B cell (primary cell): Measurements from ENCODE around the gene MAEA. TPM values are rescaled to one million over a fixed set of nuclear protein-coding genes. Genes with fewer than 3 reads are reported as not detected.

ENCODE experiments used
- ATAC-seq: fragments of 200-7000 bp; cut with Tn5 transposase; one replicate; pipeline ENCODE4 v1.10.0; 2021; ENCODE audit warnings: low read depth, mild to moderate bottlenecking, moderate number of reproducible peaks, moderate library complexity
- CTCF ChIA-PET: fragments of 350-600 bp; sonication (Branson Sonifier 250); formaldehyde crosslinking; loops from one replicate; lab custom pipeline; 2021; ENCODE audit warnings: antibody characterized with exemption, inconsistent platforms; lab: Charles Lee
- POLR2A ChIA-PET: fragments of 350-600 bp; sonication (Branson Sonifier 250); formaldehyde crosslinking; loops from one replicate; lab custom pipeline; 2021; ENCODE audit warnings: antibody characterized with exemption; lab: Charles Lee
- DNase-seq: peaks from one replicate; pipeline ENCODE4 v3.0.0; 2013
- H2AFZ ChIP-seq: 2 replicates; pipeline ENCODE4 v1.6.1; 2012; ENCODE audit warnings: mild to moderate bottlenecking, low read depth, low read length; ENCODE audit not compliant: insufficient read depth, poor library complexity, severe bottlenecking
- H3K27ac ChIP-seq, 2 donors: 1 replicate in 1 of 2; 2 replicates in 1 of 2; pipeline ENCODE4 v1.5.1; 2012 to 2013; ENCODE audit warnings: low read length in 2 of 2, mild to moderate bottlenecking in 2 of 2, moderate library complexity in 1 of 2
- H3K27me3 ChIP-seq, 4 experiments: fragments of 200-600 bp in 1 of 4; sonication (generic) in 1 of 4; replicated peaks in 1 of 4; 1 replicate in 2 of 4; 2 replicates in 2 of 4; pipeline versions ENCODE4 v1.6.1 to v1.7.0; 2013 to 2016; ENCODE audit warnings: low read length in 3 of 4, mild to moderate bottlenecking in 2 of 4, mixed read lengths in 1 of 4, moderate library complexity in 1 of 4; ENCODE audit not compliant: insufficient read depth in 4 of 4, control insufficient read depth in 3 of 4; ENCODE audit errors: control extremely low read depth in 1 of 4
- H3K36me3 ChIP-seq, 2 experiments: replicated peaks in 1 of 2; 1 replicate in 1 of 2; 2 replicates in 1 of 2; pipeline versions ENCODE4 v1.6.1 to v1.7.1; 2013; ENCODE audit warnings: low read length in 1 of 2; ENCODE audit not compliant: insufficient read depth in 2 of 2, control insufficient read depth in 1 of 2; ENCODE audit errors: control extremely low read depth in 1 of 2, extremely low read depth in 1 of 2
- H3K4me1 ChIP-seq, 2 donors: fragments of 200-600 bp in 1 of 2; sonication (generic) in 1 of 2; 1 replicate in 1 of 2; 2 replicates in 1 of 2; pipeline versions ENCODE4 v1.5.1 to v1.6.1; 2013 to 2017; ENCODE audit warnings: low read length in 2 of 2; ENCODE audit not compliant: control insufficient read depth in 2 of 2, insufficient read depth in 2 of 2
- H3K4me2 ChIP-seq: replicated peaks from 2 replicates; pipeline ENCODE3; 2012; ENCODE audit warnings: mild to moderate bottlenecking, low read depth, low read length; ENCODE audit not compliant: poor library complexity, severe bottlenecking
- H3K4me3 ChIP-seq, 5 experiments: fragments of 200-600 bp in 1 of 5; sonication (generic) in 1 of 5; 1 replicate in 3 of 5; 2 replicates in 2 of 5; pipeline versions ENCODE4 v1.5.1 to v1.7.0; 2011 to 2016; ENCODE audit warnings: low read length in 4 of 5, mild to moderate bottlenecking in 4 of 5, low read depth in 2 of 5, control low read depth in 1 of 5, moderate library complexity in 1 of 5; ENCODE audit not compliant: insufficient read depth in 1 of 5; ENCODE audit errors: control extremely low read depth in 1 of 5, extremely low read depth in 1 of 5
- H3K79me2 ChIP-seq: fragments of 200-600 bp; sonication (generic); one replicate; pipeline ENCODE4 v1.6.0; 2016; ENCODE audit warnings: low read length; ENCODE audit not compliant: control insufficient read depth, insufficient read depth
- H3K9ac ChIP-seq: fragments of 200-600 bp; sonication (generic); 2 replicates; pipeline ENCODE4 v1.6.1; 2017; ENCODE audit warnings: mild to moderate bottlenecking, low read length, moderate library complexity
- H3K9me3 ChIP-seq, 3 donors: one replicate each; pipeline versions ENCODE4 v1.6.1 to v1.7.1; 2013; ENCODE audit warnings: low read length in 2 of 3; ENCODE audit not compliant: control insufficient read depth in 2 of 3, insufficient read depth in 1 of 3; ENCODE audit errors: control extremely low read depth in 1 of 3
- H4K20me1 ChIP-seq: 2 replicates; pipeline ENCODE4 v1.6.0; 2012; ENCODE audit warnings: mild to moderate bottlenecking, low read length; ENCODE audit not compliant: insufficient read depth, control insufficient read depth, poor library complexity, severe bottlenecking
- H3K27ac Mint-ChIP-seq: one replicate; pipeline ENCODE4 v1.8.0; 2021; ENCODE audit warnings: mixed read lengths
- H3K27me3 Mint-ChIP-seq: one replicate; pipeline ENCODE4 v1.8.0; 2021; ENCODE audit warnings: mixed read lengths
- H3K4me1 Mint-ChIP-seq: one replicate; pipeline ENCODE4 v1.8.0; 2021; ENCODE audit warnings: mixed read lengths
- H3K4me3 Mint-ChIP-seq: one replicate; pipeline ENCODE4 v1.8.0; 2021; ENCODE audit warnings: mixed read lengths
- H3K9me3 Mint-ChIP-seq: one replicate; pipeline ENCODE4 v1.8.0; 2022; ENCODE audit warnings: mixed read lengths; ENCODE audit not compliant: insufficient read depth
- EZH2 ChIP-seq: IDR thresholded peaks from 2 replicates; pipeline ENCODE4 v1.6.1; 2012; ENCODE audit warnings: borderline replicate concordance, low read depth, mild to moderate bottlenecking, moderate library complexity, low read length; ENCODE audit not compliant: insufficient read depth, poor library complexity, severe bottlenecking
- WGBS: methylation state at CpG from one replicate; pipeline ENCODE4 v1.1.5; 2013; ENCODE audit warnings: missing lambda C conversion rate; ENCODE audit not compliant: insufficient coverage; 5-methylcytosine and 5-hydroxymethylcytosine counted together
- intact Hi-C: fragments of 100-400 bp; cut with micrococcal nuclease; formaldehyde crosslinking; loops from one replicate; pipeline ENCODE4 v1.10.0; 2022
- polyA plus RNA-seq: library from polyadenylated mRNA; depleted of rRNA; stranded (reverse); fragments of >200 nt; gene quantifications from 2 replicates; pipeline ENCODE4 v1.2.3, GENCODE V29; 2012
- total RNA-seq, 2 donors: library from RNA; stranded (reverse); fragments of 120-200 nt in 1 of 2; gene quantifications; 1 replicate in 1 of 2; 2 replicates in 1 of 2; pipeline versions ENCODE4 v1.2.3 to v1.2.4, GENCODE V29; 2013 to 2022
- TF ChIP-seq, protein P1 (sequence below): fragments of 200-600 bp; IDR thresholded peaks from one replicate; pipeline ENCODE4 v1.8.0; 2022; ENCODE audit warnings: antibody characterized with exemption, mild to moderate bottlenecking

Gene MAEA
- total and polyA plus RNA-seq, 2 donors (not counting 1 experiment from before 2014, with no cell fraction given): 106 to 107 TPM

DNA sequence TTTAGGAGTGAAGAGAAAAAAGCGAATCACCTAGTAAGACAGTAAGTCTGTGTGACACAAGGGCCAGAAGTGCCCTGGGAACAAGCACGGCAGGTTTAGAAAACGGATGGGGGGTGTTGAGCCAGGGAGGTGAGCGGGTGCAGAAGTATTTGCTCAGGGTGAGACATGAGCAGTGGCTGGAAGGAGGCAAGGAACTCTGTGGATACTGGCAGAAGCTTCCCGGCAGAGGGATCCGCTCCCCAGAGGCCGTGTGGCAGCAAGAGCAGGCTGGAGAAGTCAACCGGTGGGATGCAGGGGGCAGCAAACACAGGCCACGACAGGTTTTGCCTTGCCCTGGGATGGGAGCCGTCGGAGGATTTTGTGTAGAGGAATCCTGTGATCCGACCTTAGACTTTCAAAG, 55.0 kb downstream of the MAEA start:
- no peak for TF ChIP-seq EZH2
- TF ChIP-seq, protein P1, sequence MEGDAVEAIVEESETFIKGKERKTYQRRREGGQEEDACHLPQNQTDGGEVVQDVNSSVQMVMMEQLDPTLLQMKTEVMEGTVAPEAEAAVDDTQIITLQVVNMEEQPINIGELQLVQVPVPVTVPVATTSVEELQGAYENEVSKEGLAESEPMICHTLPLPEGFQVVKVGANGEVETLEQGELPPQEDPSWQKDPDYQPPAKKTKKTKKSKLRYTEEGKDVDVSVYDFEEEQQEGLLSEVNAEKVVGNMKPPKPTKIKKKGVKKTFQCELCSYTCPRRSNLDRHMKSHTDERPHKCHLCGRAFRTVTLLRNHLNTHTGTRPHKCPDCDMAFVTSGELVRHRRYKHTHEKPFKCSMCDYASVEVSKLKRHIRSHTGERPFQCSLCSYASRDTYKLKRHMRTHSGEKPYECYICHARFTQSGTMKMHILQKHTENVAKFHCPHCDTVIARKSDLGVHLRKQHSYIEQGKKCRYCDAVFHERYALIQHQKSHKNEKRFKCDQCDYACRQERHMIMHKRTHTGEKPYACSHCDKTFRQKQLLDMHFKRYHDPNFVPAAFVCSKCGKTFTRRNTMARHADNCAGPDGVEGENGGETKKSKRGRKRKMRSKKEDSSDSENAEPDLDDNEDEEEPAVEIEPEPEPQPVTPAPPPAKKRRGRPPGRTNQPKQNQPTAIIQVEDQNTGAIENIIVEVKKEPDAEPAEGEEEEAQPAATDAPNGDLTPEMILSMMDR: no peak

More for the DNA sequence above, 55.0 kb downstream of the MAEA start:
- DNase-seq: no peak
- Mint-ChIP-seq H3K27ac (peak overlapping the region; percentile 84), H3K4me1 (peaks cover 28% of the 10 kb centered on the region), H3K4me3 (peak overlapping the region; percentile 85), H3K9me3 (no peaks in the 10 kb centered on the region), H3K27me3 (no peaks in the 10 kb centered on the region)
- H3K36me3 ChIP-seq: peaks cover 0 to 17% of the 10 kb centered on the region in 2 experiments
- no peaks in the 10 kb centered on the region for H3K27me3 ChIP-seq
- H3K27ac ChIP-seq: no peak overlapping the region
- peaks cover 12 to 22% of the 10 kb centered on the region in 2 donors for H3K4me1 ChIP-seq
- H4K20me1 ChIP-seq: no peaks in the 10 kb centered on the region
- intact Hi-C loops: no loop called here
- no peak for ATAC-seq
- H3K9me3 ChIP-seq: no peaks in the 10 kb centered on the region
- CTCF ChIA-PET: interaction anchor here (1.3 to 2.5 kb wide), 3 partner anchors 83 to 214 kb away, joined by 3 to 21 read pairs (median 4); no protein-coding TSS in a partner anchor
- 92% methylated on average over 12 of the region's 12 CpGs for WGBS
- no peak overlapping the region for H2AFZ ChIP-seq
- no peak overlapping the region for H3K4me3 ChIP-seq
- H3K9ac ChIP-seq: no peak overlapping the region
- H3K4me2 ChIP-seq: no peak overlapping the region
- peaks cover 10% of the 10 kb centered on the region for H3K79me2 ChIP-seq
- POLR2A ChIA-PET: no interaction called here
